Hepatocyte (in vitro differentiated cells): ENCODE results near the gene LRRC8D.
"Not testable (repeated sequence)": the region's sequence is repeated elsewhere in the genome, so short reads cannot be mapped to it uniquely, and the experiment has no call there.

Experiments
- CTCF ChIP-seq: fragments of 200-600 bp; sonication (generic); IDR thresholded peaks from 2 replicates; pipeline ENCODE4 v1.5.1; 2016; ENCODE audit warnings: antibody characterized with exemption, mild to moderate bottlenecking; ENCODE audit not compliant: poor library complexity
- EZH2 ChIP-seq: fragments of 200-600 bp; sonication (generic); IDR thresholded peaks from 2 replicates; pipeline ENCODE4 v1.6.1; 2016; ENCODE audit warnings: antibody characterized with exemption, mild to moderate bottlenecking, borderline replicate concordance
- EZH2phosphoT487 ChIP-seq: fragments of 200-600 bp; sonication (generic); IDR thresholded peaks from one replicate; pipeline ENCODE4 v1.6.1; 2018; ENCODE audit warnings: antibody characterized with exemption, mild to moderate bottlenecking, low read depth, moderate library complexity; ENCODE audit not compliant: unreplicated experiment, severe bottlenecking

DNA sequence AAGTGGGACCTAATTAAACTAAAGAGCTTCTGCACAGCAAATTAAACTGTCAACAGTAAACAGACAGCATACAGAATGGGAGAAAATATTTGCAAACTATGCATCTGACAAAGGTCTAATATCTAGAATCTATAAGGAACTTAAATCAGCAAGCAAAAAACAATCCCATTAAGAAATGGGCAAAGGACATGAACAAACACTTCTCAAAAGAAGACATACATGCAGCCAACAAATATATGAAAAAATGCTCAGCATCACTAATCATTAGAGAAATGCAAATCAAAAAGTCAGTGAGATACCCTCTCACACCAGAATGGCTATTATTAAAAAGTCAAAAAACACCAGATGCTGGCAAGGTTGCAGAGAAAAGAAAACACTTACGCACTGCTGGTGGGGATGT lies 103.2 kb downstream of the LRRC8D start:
- TF ChIP-seq CTCF, EZH2, EZH2phosphoT487: not testable (repeated sequence)
